ENCODE data around the gene ENPP7.

- TF ChIP-seq ZBTB7A (IDR thresholded peaks at IDR 0.05; ENCODE audit: low read depth) = no peak
- TF ChIP-seq TCF12 (IDR thresholded peaks at IDR 0.05; ENCODE audit: low read depth) = no peak
These were observed 56.3 kb downstream of the ENPP7 start for GRCh38 chr17:79786930-79787643.

Data from Ishikawa (cell line).